Measurements from ENCODE around the gene LSMEM2.

The LSMEM2 gene

GRCh38 chr3:50286322-50287227 lies 7.7 kb downstream of the LSMEM2 start:
- Histone ChIP-seq H3K4me3 (no peak overlapping the region), H3K27ac (no peak overlapping the region)
- no peak for TF ChIP-seq CTCF (IDR thresholded peaks at IDR 0.05)
- DNase-seq (ENCODE audit: low spot score): no peak

- Histone ChIP-seq H3K27ac (no peak overlapping the region), H3K4me3 (no peak overlapping the region)
- no peak for DNase-seq (ENCODE audit: low spot score)
- TF ChIP-seq CTCF (IDR thresholded peaks at IDR 0.05): no peak
Measured at GRCh38 chr3:50287262-50287661, 8.4 kb downstream of the LSMEM2 start.

GRCh38 chr3:50288387-50289007 lies 9.6 kb downstream of the LSMEM2 start:
- no peak overlapping the region for H3K4me3 ChIP-seq
- no peak overlapping the region for H3K27ac ChIP-seq
- no peak for TF ChIP-seq CTCF (IDR thresholded peaks at IDR 0.05)
- DNase-seq (ENCODE audit: low spot score): peak; percentile 67

- no peak for TF ChIP-seq CTCF (IDR thresholded peaks at IDR 0.05)
- DNase-seq (ENCODE audit: low spot score): peak; percentile 67
- Histone ChIP-seq H3K4me3 (no peak overlapping the region), H3K27ac (no peak overlapping the region)
Measured at GRCh38 chr3:50289130-50289529, 10.2 kb downstream of the LSMEM2 start.

- Histone ChIP-seq H3K4me3 (no peak overlapping the region), H3K27ac (no peak overlapping the region)
- TF ChIP-seq CTCF (IDR thresholded peaks at IDR 0.05): no peak
- DNase-seq (ENCODE audit: low spot score): peak; percentile 75
Measured at GRCh38 chr3:50290161-50290641, 11.3 kb downstream of the LSMEM2 start.

GRCh38 chr3:50292159-50293078 lies 13.5 kb downstream of the LSMEM2 start, which contains the start of gene IFRD2:
IFRD2 (minus strand) TSS chr3:50292429; CDS start chr3:50292274, 155 bp downstream.
- H3K4me3 ChIP-seq: peak within 1 kb of the TSS; percentile 94
- H3K27ac ChIP-seq: peak within 1 kb of the TSS; percentile 88 to 89
- peak; percentile 98 for DNase-seq (ENCODE audit: low spot score)
- TF ChIP-seq CTCF (IDR thresholded peaks at IDR 0.05): no peak

All from coronary artery (tissue), 2 donors.